ENCODE results near the gene TRIM54.

- TF ChIP-seq CTCF (conservative IDR thresholded peaks at IDR 0.05; ENCODE audit: low read depth, low read length) (no peak), EZH2 (IDR thresholded peaks at IDR 0.05; ENCODE audit: borderline replicate concordance, low read depth, low read length, poor library complexity, severe bottlenecking) (no peak)
These were observed 16.7 kb upstream of the TRIM54 start for GRCh38 chr2:27265536-27265870.

Data from A673 (cell line).